HepG2 (cell line): ENCODE results near the gene CPEB3. TPM values are rescaled to one million over a fixed set of nuclear protein-coding genes. Genes with fewer than 3 reads are reported as not detected.

Source experiments
- ATAC-seq: fragments of 200-7000 bp; cut with Tn5 transposase; 3 replicates; pipeline ENCODE4 v1.9.1; 2020; ENCODE audit warnings: mild to moderate bottlenecking, moderate library complexity
- BruUV-seq: library from RNA; stranded (reverse); fragments of 400-500 nt; replicated peaks from 2 replicates; lab custom pipeline; 2021; lab: Mats Ljungman, UMichigan
- CTCF ChIA-PET: fragments of 300-600 bp; formaldehyde crosslinking; extraction: SDS; loops from one replicate; lab custom pipeline; 2021; ENCODE audit warnings: low total read pairs, inconsistent platforms, low intra/inter-chr PET ratio; lab: Yijun Ruan, JAX
- POLR2A ChIA-PET: fragments of 350-600 bp; sonication (Branson Sonifier 250); formaldehyde crosslinking; loops from one replicate; lab custom pipeline; 2020; ENCODE audit warnings: antibody characterized with exemption, inconsistent platforms; lab: Yijun Ruan, JAX
- DNase-seq: peaks from one replicate; pipeline ENCODE4 v3.0.0-alpha.2; 2015; ENCODE audit warnings: low spot score
- FAIRE-seq: peaks from 3 replicates; lab custom pipeline; 2011; peaks lifted over from hg19 to GRCh38; lab: Jason Lieb, UNC
- H2AFZ ChIP-seq: one replicate; pipeline ENCODE4 v1.6.1; 2011; ENCODE audit warnings: low read length, inconsistent platforms
- H3K27ac ChIP-seq: fragments of 300-600 bp; 3 replicates; pipeline ENCODE4 v1.8.0; 2011; ENCODE audit warnings: mixed run types, mild to moderate bottlenecking, mixed read lengths, low read length, inconsistent platforms; ENCODE audit not compliant: insufficient read depth; ENCODE audit errors: extremely low read length
- H3K27me3 ChIP-seq, 2 experiments: fragments of 200-600 bp in 1 of 2; 2 replicates in 1 of 2; 3 replicates in 1 of 2; pipeline versions ENCODE4 v1.6.0 to v1.8.0; 2011; ENCODE audit warnings: low read length in 2 of 2, mild to moderate bottlenecking in 2 of 2, moderate library complexity in 2 of 2, inconsistent platforms in 1 of 2; ENCODE audit not compliant: insufficient read depth in 2 of 2, control insufficient read depth in 1 of 2
- H3K36me3 ChIP-seq, 2 experiments: fragments of 200-600 bp in 1 of 2; replicated peaks in 1 of 2; 2 replicates in 1 of 2; 3 replicates in 1 of 2; pipeline versions ENCODE4 v1.5.1 to v1.8.0; 2011; ENCODE audit warnings: low read length in 2 of 2, inconsistent platforms in 1 of 2; ENCODE audit not compliant: insufficient read depth in 2 of 2, control insufficient read depth in 1 of 2
- H3K4me1 ChIP-seq: 2 replicates; pipeline ENCODE4 v1.5.1; 2012; ENCODE audit warnings: low read length, inconsistent platforms; ENCODE audit not compliant: insufficient read depth
- H3K4me2 ChIP-seq: 2 replicates; pipeline ENCODE4 v1.6.0; 2011; ENCODE audit warnings: low read depth, low read length, inconsistent platforms
- H3K4me3 ChIP-seq, 3 experiments: fragments of 200-600 bp in 1 of 3; sonication (generic), shearing (Covaris generic) in 1 of 3; replicated peaks in 1 of 3; 2 replicates each; pipeline ENCODE4 v1.5.1; 2011 to 2016; ENCODE audit warnings: low read length in 3 of 3, inconsistent platforms in 2 of 3, low read depth in 2 of 3, mild to moderate bottlenecking in 2 of 3, control low read depth in 1 of 3, mixed read lengths in 1 of 3; ENCODE audit not compliant: insufficient read depth in 1 of 3
- H3K79me2 ChIP-seq: one replicate; pipeline ENCODE4 v1.6.1; 2011; ENCODE audit warnings: low read length, inconsistent platforms; ENCODE audit not compliant: insufficient read depth
- H3K9ac ChIP-seq: 2 replicates; pipeline ENCODE4 v1.6.0; 2011; ENCODE audit warnings: mild to moderate bottlenecking, low read depth, low read length, inconsistent platforms; ENCODE audit not compliant: insufficient read depth
- H3K9me3 ChIP-seq: 2 replicates; pipeline ENCODE4 v1.5.1; 2012; ENCODE audit warnings: mild to moderate bottlenecking, low read length
- H4K20me1 ChIP-seq: 2 replicates; pipeline ENCODE4 v1.6.0; 2011; ENCODE audit warnings: inconsistent platforms, mild to moderate bottlenecking, low read length, moderate library complexity; ENCODE audit not compliant: insufficient read depth
- JDP2 ChIP-seq: sonication (generic); formaldehyde crosslinking; IDR thresholded peaks from 2 replicates; pipeline ENCODE4 v1.8.1; 2022; ENCODE audit warnings: missing genetic modification reagents, borderline replicate concordance
- MAFK ChIP-seq, 2 experiments: IDR thresholded peaks in 1 of 2; conservative IDR thresholded peaks in 1 of 2; 2 replicates each; pipeline ENCODE4 v1.6.1; 2011; ENCODE audit warnings: improper control_type of control experiment in 2 of 2, low read length in 2 of 2
- in situ Hi-C: cut with HindIII; loops from 2 replicates; pipeline ENCODE4 v1.10.0; 2017; ENCODE audit warnings: low pct_unique_long_range_greater_than_20kb; ENCODE audit not compliant: extremely low pct_ligation_motif_present
- intact Hi-C: fragments of 100-400 bp; cut with micrococcal nuclease; formaldehyde crosslinking; loops from one replicate; pipeline ENCODE4 v1.10.0; 2022; ENCODE audit not compliant: unreplicated experiment
- polyA plus RNA-seq, 8 experiments: library from polyadenylated mRNA; depleted of rRNA in 3 of 8; stranded (reverse) in 7 of 8; unstranded in 1 of 8; fragments of >200 nt; fragmentation: Illumina TruSeq in 4 of 8; extraction: Trizol in 4 of 8; gene quantifications; 2 replicates each; pipeline versions ENCODE4 v1.2.1 to v1.2.3, GENCODE V29; 2011 to 2016; ENCODE audit warnings: low read depth in 4 of 8, missing spikeins in 1 of 8, mixed read lengths in 1 of 8; ENCODE audit not compliant: insufficient read depth in 1 of 8
- total RNA-seq, 5 experiments: library from RNA; depleted of rRNA; stranded (reverse); fragments of >200 nt; fragmentation: Illumina TruSeq; extraction: Trizol; gene quantifications; 2 replicates each; pipeline ENCODE4 v1.2.3, GENCODE V29; 2016; ENCODE audit warnings: low read depth in 1 of 5
- TF ChIP-seq, protein P1 (sequence below): sonication (generic); formaldehyde crosslinking; conservative IDR thresholded peaks from 2 replicates; pipeline ENCODE4 v1.8.0; 2022; ENCODE audit warnings: missing genetic modification reagents

Gene CPEB3
- total and polyA plus RNA-seq, 2 of the 13 experiments (the other 11 are each of a cell fraction or from before 2014, with no cell fraction given), result 0.66 to 0.70 TPM

DNA sequence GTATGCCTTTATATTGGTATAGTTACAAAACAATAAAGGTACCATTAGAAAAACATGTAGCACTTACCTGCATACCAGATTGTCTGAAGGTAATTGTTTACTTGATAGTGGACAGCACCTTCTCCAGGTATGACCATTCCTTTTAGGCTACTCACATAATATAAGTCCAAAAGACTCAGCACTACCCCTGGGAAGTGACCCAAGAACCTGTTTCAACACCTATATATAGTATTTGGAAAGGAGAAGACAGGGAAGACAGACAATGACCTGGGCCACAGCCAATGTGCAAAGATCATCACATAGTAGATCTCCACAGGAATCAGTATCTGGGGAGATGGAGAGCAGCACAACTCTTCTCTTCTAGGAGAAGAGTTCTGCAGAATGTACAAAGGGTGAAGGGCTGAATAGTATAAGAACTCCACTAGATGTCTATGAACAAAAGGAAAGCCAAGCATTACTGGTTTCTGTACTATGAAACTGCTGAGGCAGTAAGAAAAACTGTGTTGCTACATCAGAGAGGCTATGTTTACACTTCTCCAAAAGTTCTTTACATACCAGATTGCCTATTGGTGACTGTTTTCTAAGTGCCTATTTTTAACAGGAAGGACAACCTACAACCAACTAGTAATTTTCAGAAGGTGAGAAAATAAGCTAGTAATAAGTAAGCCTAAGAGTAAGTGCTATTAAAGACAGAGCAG lies 208.1 kb downstream of the CPEB3 start (continued):
- TF ChIP-seq JDP2 (CRISPR knock-in tag) (no peak), MAFK (conservative IDR thresholded peaks at IDR 0.05 in 1 of 2, IDR thresholded peaks at IDR 0.05 in 1 of 2; ENCODE audit: low read length in 2 of 2) (peak; percentile 82 to 86)

DNA sequence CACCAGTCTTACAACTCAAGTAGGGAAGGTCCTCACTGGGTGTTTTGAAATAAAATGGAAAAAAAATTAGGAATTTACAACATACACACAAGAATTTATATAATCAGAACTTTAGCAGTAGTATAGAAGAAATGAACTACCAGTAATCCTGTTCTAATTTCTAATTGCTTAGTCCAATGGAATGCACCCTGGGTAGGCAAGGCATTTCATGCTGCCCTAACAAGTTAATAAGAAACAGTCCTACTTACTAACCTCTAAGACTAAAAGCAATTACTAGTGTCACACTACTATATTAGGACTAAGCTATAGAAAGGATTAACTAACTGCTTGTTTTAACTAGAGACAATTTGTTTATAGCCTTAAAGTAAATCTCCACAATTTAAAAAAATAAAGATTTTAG lies 209.2 kb downstream of the CPEB3 start:
- TF ChIP-seq, protein P1, sequence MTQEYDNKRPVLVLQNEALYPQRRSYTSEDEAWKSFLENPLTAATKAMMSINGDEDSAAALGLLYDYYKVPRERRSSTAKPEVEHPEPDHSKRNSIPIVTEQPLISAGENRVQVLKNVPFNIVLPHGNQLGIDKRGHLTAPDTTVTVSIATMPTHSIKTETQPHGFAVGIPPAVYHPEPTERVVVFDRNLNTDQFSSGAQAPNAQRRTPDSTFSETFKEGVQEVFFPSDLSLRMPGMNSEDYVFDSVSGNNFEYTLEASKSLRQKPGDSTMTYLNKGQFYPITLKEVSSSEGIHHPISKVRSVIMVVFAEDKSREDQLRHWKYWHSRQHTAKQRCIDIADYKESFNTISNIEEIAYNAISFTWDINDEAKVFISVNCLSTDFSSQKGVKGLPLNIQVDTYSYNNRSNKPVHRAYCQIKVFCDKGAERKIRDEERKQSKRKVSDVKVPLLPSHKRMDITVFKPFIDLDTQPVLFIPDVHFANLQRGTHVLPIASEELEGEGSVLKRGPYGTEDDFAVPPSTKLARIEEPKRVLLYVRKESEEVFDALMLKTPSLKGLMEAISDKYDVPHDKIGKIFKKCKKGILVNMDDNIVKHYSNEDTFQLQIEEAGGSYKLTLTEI, result no peak
- Histone ChIP-seq H3K4me2 (no peak overlapping the region), H4K20me1 (no peaks in the 10 kb centered on the region), H3K36me3 (peaks cover 3% of the 10 kb centered on the region in 2 experiments; a peak in 1 of 5 replicates), H3K9ac (no peak overlapping the region), H3K27me3 (no peaks in the 10 kb centered on the region), H2AFZ (no peak overlapping the region), H3K4me1 (peaks cover 14% of the 10 kb centered on the region), H3K9me3 (no peaks in the 10 kb centered on the region), H3K27ac (no peak overlapping the region), H3K4me3 (no peak overlapping the region), H3K79me2 (no peaks in the 10 kb centered on the region)
- POLR2A ChIA-PET, result no interaction called here
- intact Hi-C loops, result loop anchor here (10.0 kb wide), 1 partner anchor 113 kb away; no protein-coding TSS in a partner anchor
- no peak for FAIRE-seq
- no peak for DNase-seq
- no peak for ATAC-seq
- no TSS peak for BruUV-seq
- CTCF ChIA-PET, result no interaction called here
- in situ Hi-C loops, result loop anchor here (5.0 kb wide), 1 partner anchor 356 kb away; no protein-coding TSS in a partner anchor
